GM19240 (cell line): Measurements from ENCODE around the gene C1orf167.

ENCODE experiments used
- DNase-seq: peaks from one replicate; pipeline ENCODE4 v3.0.0; 2011; ENCODE audit warnings: low spot score; ENCODE audit not compliant: insufficient read length

Gene C1orf167

GRCh38 chr1:11761988-11762406 is at the start of gene C1orf167:
TSS of gene C1orf167 (plus strand) at chr1:11762193. CDS start at chr1:11764401, 2,208 bp downstream.
- no peak for DNase-seq

- no peak for DNase-seq
Observed at GRCh38 chr1:11712285-11712684, 49.7 kb upstream of the C1orf167 start.

DNA sequence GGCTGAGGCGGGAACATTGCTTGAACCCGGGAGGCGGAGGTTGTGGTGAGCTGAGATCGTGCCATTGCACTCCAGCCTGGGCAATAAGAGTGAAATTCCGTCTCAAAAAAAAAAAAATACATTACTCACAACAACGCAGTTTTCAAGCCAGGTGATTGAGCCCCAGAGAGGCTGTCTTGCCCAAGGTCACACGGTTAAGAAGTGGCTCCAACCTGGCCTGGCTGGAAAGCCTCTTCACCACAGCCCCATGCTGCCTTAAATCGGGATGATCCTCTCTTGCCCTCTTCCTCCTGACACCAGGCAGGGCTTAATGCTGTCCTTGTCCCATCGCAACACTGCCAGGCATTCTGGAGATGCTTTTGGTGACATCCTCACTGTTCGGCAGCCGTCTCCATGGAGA is 48.9 kb upstream of the C1orf167 start:
- no peak for DNase-seq

DNA sequence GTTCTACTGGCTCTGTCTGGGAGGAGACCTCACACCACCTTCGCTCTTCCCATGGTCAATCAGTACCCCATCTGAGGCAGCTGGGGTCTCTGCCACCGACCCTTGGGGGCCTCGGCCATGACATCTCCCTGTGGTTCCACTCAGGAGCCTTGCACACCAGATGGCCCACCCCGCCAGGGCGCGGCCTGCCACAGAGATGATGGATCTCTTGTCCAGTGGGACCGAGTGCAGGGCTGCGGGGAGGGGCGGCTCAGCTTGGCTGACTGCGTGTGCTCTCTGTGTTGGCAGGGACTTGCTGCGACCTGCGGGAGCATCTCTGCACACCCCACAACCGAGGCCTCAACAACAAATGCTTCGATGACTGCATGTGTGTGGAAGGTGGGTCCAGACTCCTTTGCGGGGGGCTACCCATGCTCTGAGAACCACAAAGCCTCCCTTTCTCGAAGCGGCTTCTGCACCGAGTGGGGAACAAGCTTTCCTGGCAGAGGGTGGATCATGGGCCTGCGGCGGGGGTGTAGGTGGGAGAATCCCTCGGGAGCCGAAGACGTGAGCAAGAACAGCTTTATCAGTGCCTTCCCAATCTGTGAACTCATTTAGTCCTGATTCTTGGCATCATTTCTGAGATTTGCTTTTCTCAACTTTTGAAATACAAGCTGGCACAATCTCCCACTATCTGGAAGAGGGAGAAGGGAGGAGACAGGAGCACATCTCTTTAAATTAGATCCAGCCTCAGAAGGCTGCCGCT is 47.0 kb upstream of the C1orf167 start:
- DNase-seq, result no peak

GRCh38 chr1:11719313-11720032 is 42.5 kb upstream of the C1orf167 start:
- peak; percentile 69 for DNase-seq

DNA sequence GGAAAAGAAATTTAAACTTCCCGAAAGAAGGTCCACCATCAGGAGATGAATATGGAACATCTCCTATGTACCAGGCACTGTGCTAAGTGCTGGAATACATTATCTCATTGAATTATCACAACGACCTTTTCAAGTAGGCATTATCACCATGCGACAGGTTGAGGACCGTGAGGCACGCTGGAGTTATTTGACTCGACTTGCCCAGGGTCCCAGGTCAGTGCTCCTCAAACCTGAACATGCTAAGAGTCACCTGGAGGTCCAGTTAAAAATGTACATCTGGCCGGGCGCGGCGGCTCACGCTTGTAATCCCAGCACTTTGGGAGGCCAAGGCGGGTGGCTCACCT is 42.0 kb upstream of the C1orf167 start:
- DNase-seq, result no peak

DNA sequence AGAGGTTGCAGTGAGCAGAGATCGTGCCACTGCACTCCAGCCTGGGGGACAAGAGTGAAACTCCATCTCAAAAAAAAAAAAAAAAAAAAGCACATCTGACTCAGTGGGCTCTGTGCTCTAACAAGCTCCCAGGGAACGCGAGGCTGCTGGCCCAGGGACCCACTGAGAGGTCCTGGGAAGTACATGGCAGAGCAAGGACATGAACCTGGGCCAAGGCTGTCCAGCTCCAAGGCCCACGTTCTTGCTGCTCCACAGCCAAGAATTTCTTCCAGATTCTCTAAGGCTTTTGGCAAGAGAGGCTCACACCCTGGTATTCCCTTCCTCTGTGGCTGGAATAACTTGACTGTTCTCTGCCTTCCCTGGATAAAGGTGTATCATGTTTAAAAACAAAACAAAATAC is 41.5 kb upstream of the C1orf167 start:
- DNase-seq, result no peak

DNA sequence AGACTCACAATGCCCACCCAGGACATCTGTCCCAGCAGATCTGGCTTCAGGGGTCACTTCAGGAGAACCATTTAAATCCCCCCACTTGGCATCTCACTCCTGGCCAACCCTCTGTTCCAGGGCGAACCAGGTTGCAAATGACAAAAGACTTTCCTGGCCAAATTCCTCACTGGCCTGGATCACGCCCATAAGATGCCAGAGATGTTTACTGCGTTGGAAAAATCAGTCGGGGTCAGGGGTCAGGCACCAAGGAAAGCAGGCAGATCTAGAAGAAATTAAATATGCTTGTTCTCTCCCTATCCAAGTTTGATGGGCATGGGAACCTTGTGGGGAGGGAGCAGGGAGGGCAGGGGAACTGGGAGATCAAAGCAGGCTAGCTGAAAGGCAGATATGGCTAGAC is 40.7 kb upstream of the C1orf167 start:
- no peak for DNase-seq

DNA sequence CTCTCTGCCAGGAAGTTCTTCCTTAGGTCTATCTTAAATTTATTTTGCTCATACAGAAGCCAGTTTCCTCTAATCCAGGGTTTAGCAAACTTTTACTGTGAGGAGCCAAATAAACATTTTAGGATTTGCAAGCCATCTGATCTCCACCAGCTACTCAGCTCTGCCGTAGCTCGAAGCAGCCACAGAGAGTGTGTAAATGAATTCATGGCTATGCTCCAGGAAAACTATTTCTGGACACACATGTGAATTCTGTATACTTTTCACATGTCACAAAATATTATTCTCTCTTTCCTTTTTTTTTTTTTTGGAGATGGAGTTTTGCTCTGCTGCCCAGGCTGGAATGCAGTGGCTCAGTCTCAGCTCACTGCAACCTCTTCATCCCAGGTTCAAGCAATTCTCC is 39.5 kb upstream of the C1orf167 start:
- no peak for DNase-seq

- no peak for DNase-seq
Observed at GRCh38 chr1:11725616-11726015, 36.4 kb upstream of the C1orf167 start.

- no peak for DNase-seq
Observed at GRCh38 chr1:11727119-11727518, 34.9 kb upstream of the C1orf167 start.

DNA sequence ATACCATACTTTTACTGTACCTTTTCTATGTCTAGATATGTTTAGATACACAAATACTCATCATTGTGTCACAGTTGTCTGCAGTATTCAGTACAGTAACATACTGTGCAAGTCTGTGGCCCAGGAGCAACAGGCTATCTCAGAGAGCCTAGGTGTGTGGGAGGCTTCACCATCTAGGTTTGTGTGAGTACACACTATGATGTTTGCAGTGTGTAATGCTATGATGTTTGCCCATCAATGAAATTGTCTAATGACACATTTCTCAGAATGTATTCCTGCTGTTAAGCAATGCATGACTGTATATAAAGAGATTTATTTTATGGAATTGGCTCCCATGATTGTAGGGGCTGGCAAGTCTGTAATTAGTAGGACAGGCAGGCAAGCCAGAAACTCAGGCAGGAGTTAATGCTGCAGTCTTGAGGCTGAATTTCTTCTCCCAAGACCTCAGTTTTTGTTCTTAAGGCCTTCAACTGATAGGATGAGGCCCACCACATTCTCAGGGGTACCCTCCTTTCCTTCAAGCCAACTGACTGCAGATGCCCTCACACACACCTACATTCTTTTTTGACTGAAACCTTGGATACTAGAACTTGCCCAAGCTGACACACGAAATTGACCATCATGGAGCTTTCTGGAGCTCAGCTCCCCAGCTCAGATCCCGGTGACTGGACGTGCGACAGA is 33.7 kb upstream of the C1orf167 start:
- DNase-seq, result no peak

DNA sequence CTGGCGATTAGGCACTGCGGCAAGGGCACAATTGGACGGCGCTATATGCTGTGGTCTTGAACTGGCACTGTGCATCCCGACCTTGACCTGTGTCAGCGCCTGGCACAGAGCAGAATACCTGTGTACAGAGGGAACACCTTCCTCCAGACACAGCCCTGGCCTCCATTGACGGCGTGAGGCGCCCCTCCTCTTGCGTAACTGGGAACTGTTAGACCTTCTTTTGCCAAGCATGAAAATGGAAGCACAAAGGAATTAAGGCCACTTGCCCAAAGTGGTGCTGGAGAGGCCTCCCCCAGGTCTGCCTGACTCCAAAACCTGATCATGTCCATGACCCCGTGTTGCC is 32.9 kb upstream of the C1orf167 start:
- DNase-seq, result no peak

GRCh38 chr1:11729498-11730428 is 32.2 kb upstream of the C1orf167 start:
- no peak for DNase-seq

- DNase-seq, result no peak
Observed at GRCh38 chr1:11730429-11730891, 31.5 kb upstream of the C1orf167 start.

DNA sequence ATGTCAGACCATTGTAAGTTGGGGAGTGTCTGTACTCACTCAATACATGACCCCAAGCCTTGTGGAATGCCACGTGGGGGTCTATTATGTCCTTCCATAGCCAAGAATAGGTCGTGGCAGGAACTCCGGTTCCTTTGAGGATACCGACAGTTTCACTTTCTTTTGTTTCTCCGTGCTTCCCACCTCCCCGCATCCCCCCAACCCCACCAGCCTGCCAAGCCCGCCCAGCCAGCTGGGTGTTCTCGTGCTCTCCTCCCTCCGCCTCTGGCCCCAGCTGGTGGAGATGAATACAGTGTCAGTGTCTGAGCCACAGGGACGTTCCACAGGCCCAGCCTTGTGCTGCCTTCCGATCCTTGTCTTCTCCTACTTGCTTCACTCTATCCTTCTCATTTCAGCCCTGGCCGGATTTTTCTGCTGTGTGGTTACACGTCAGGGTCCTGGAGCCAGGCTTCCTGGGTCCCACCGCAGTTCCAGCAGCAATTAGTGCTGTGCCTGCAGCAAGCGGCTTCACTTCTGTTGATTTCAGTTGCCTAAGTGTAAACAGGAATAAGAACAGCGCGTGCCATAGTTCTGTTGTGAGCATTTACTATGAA is 30.2 kb upstream of the C1orf167 start:
- no peak for DNase-seq

- DNase-seq, result no peak
Observed at GRCh38 chr1:11733306-11733705, 28.7 kb upstream of the C1orf167 start.

DNA sequence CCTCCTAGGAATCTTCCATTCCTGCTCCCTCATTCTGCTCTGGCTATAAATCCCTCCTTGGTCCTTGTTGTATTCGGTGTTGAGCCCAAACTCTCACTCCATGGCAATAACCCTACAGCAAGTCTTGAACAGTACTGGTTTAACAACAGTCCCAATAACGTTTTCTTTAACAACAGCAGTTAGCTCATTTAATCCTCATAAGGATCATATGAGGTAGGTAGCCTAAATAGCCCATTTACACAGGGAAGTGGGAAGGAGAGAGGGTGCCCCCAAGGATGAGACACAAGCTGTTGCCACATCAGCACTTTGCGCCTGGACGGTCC is 26.5 kb upstream of the C1orf167 start:
- no peak for DNase-seq

DNA sequence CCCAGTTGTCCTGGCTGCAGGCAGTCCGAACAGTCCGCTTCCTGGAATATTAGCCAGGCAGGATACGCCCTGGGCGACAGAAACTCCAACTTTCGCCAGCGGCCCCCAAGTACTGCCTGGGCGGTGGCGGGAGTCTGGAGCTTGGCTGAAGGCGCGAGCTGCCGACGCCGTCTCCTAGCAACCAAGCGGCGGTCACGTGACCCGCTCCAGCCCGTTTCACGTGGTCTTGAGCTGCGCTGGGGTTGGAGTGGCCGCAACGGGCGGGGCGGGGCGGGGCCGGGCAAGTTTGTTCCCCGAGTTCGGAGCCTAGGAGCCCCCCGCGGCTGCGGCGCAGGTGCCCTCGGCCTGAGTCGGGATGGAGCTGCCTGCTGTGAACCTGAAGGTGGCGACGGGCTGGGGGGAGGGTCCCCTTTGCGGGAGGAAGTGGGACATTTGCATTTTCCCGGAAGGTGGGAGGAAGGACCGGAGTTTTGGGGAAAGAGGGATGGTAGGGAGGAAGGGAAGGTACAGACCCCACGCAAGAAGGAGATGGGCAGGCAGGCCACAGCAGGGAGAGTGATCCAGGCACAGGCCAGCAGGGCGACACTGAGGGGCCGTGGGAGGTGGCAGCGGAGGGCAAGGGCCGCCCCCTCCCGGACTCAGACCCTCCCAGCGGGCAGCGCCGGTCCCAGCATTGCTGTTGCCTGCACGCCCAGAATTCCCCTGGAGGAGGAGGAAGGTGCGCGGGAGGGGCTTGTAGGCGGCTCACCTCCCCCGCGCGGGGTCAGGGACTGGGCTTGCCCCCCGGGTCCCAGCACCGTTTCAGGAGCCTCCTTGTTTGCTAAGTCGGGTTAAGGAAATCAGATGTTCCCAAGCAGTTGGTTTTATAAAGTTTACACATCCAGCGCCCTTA is 25.9 kb upstream of the C1orf167 start, which contains the start of gene AGTRAP:
Gene AGTRAP, plus strand, starts transcription at position 283 of the 892 bp plus-strand sequence. Its CDS starts 73 bp downstream, at position 356.
- peak; percentile 92 for DNase-seq
